GM13977 (cell line): ENCODE measurements around the gene INPP5D.

Experiments
- DNase-seq: peaks from one replicate; pipeline ENCODE4 v3.0.0; 2012; ENCODE audit warnings: low spot score
- CTCF ChIP-seq: IDR thresholded peaks from 2 replicates; pipeline ENCODE4 v1.5.1; 2012; ENCODE audit warnings: mild to moderate bottlenecking, control low read depth; ENCODE audit not compliant: insufficient read depth; ENCODE audit errors: extremely low read depth, missing control alignments
- in situ Hi-C: fragments of 300-500 bp; cut with MboI; formaldehyde crosslinking; loops from one replicate; pipeline ENCODE4 v1.12.0; 2022; ENCODE audit warnings: low sequenced_read_pairs, low pct_unique_long_range_greater_than_20kb, mixed read lengths, inconsistent platforms; ENCODE audit not compliant: unreplicated experiment

Gene INPP5D

GRCh38 chr2:233210281-233210680, 150.1 kb downstream of the INPP5D start:
- TF ChIP-seq CTCF = no peak
- no peak for DNase-seq
- in situ Hi-C loops = no loop called here

- in situ Hi-C loops = no loop called here
- no peak for DNase-seq
- TF ChIP-seq CTCF = no peak
Observed at GRCh38 chr2:233210843-233211547, 150.9 kb downstream of the INPP5D start.

GRCh38 chr2:233211548-233211895, 151.4 kb downstream of the INPP5D start:
- DNase-seq = no peak
- in situ Hi-C loops = no loop called here
- no peak for TF ChIP-seq CTCF

- DNase-seq = no peak
- in situ Hi-C loops = no loop called here
- no peak for TF ChIP-seq CTCF
Observed at GRCh38 chr2:233213011-233213410, 152.9 kb downstream of the INPP5D start.

GRCh38 chr2:233213975-233214374, 153.8 kb downstream of the INPP5D start:
- no peak for TF ChIP-seq CTCF
- in situ Hi-C loops = no loop called here
- DNase-seq = no peak

- TF ChIP-seq CTCF = no peak
- in situ Hi-C loops = no loop called here
- DNase-seq = no peak
Observed at GRCh38 chr2:233217892-233218377, 157.8 kb downstream of the INPP5D start.
